HCT116 (cell line): ENCODE measurements around the gene CIBAR2. TPM values are rescaled to one million over a fixed set of nuclear protein-coding genes. Genes with fewer than 3 reads are reported as not detected.

Source experiments
- ATAC-seq: fragments of 200-7000 bp; cut with Tn5 transposase; 2 replicates; pipeline ENCODE4 v1.9.1; 2020; ENCODE audit warnings: mild to moderate bottlenecking, moderate library complexity
- BruUV-seq: library from RNA; stranded (reverse); fragments of 400-500 nt; replicated peaks from 2 replicates; lab custom pipeline; 2021; lab: Mats Ljungman, UMichigan
- CTCF ChIA-PET: fragments of 300-600 bp; sonication (Branson Sonifier 250); formaldehyde crosslinking; loops from one replicate; lab custom pipeline; 2021; ENCODE audit warnings: antibody characterized with exemption; lab: Charles Lee
- POLR2A ChIA-PET: fragments of 300-600, 350-600 bp; sonication (Branson Sonifier 250); formaldehyde crosslinking; loops from one replicate; lab custom pipeline; 2021; ENCODE audit warnings: antibody characterized with exemption; lab: Charles Lee
- RAD21 ChIA-PET, 2 experiments: fragments of 300-600 bp; sonication (Branson Sonifier 250); formaldehyde crosslinking; loops; one replicate each; lab custom pipeline; 2023; ENCODE audit warnings: low total read pairs in 2 of 2; ENCODE audit not compliant: uncharacterized antibody in 2 of 2, unreplicated experiment in 2 of 2, low non-redundant PET in 1 of 2; lab: Charles Lee
- DNase-seq: peaks from one replicate; pipeline ENCODE4 v3.0.0-alpha.2; 2010; ENCODE audit warnings: low read depth, low spot score
- H2AFZ ChIP-seq: fragments of 200-600 bp; shearing (Covaris generic), sonication (generic); 2 replicates; pipeline ENCODE4 v1.6.1; 2017; ENCODE audit warnings: low read depth, mixed run types, mixed read lengths, antibody characterized with exemption, low read length; ENCODE audit not compliant: poor library complexity, severe bottlenecking
- H3K27ac ChIP-seq: 2 replicates; pipeline ENCODE4 v1.5.1; 2012; ENCODE audit warnings: low read depth, low read length
- H3K27me3 ChIP-seq: fragments of 200-600 bp; sonication (generic); 2 replicates; pipeline ENCODE4 v1.6.1; 2016; ENCODE audit warnings: mixed run types, low read length, mixed read lengths; ENCODE audit not compliant: insufficient read depth
- H3K36me3 ChIP-seq, 2 experiments: fragments of 200-500 bp in 1 of 2; fragments of 200-600 bp in 1 of 2; sonication (Bioruptor generic) in 1 of 2; sonication (generic) in 1 of 2; 2 replicates each; pipeline versions ENCODE4 v1.5.1 to v1.6.1; 2014 to 2016; ENCODE audit warnings: low read length in 2 of 2, inconsistent platforms in 1 of 2, mixed read lengths in 1 of 2, mixed run types in 1 of 2; ENCODE audit not compliant: insufficient read depth in 2 of 2, control insufficient read depth in 1 of 2
- H3K4me1 ChIP-seq, 2 experiments: fragments of 200-600 bp in 1 of 2; sonication (generic) in 1 of 2; 2 replicates each; pipeline versions ENCODE4 v1.5.1 to v1.6.1; 2012 to 2017; ENCODE audit warnings: low read length in 2 of 2, inconsistent platforms in 1 of 2, mild to moderate bottlenecking in 1 of 2, mixed read lengths in 1 of 2, mixed run types in 1 of 2, moderate library complexity in 1 of 2; ENCODE audit not compliant: insufficient read depth in 2 of 2, control insufficient read depth in 1 of 2
- H3K4me2 ChIP-seq: fragments of 200-600 bp; sonication (generic); 2 replicates; pipeline ENCODE4 v1.6.1; 2017; ENCODE audit warnings: mixed run types, low read length, mixed read lengths
- H3K4me3 ChIP-seq, 2 experiments: fragments of 200-600 bp in 1 of 2; sonication (generic) in 1 of 2; replicated peaks in 1 of 2; 2 replicates each; pipeline ENCODE4 v1.5.1; 2011 to 2016; ENCODE audit warnings: low read length in 2 of 2, control low read depth in 1 of 2, low read depth in 1 of 2, mild to moderate bottlenecking in 1 of 2, mixed read lengths in 1 of 2, mixed run types in 1 of 2
- H3K79me2 ChIP-seq: fragments of 200-600 bp; sonication (generic); 2 replicates; pipeline ENCODE4 v1.6.1; 2017; ENCODE audit warnings: mild to moderate bottlenecking, mixed run types, low read length, moderate library complexity, mixed read lengths; ENCODE audit not compliant: insufficient read depth
- H3K9ac ChIP-seq: fragments of 200-600 bp; sonication (generic); 2 replicates; pipeline ENCODE4 v1.6.1; 2016; ENCODE audit warnings: low read length, mixed read lengths
- H3K9me2 ChIP-seq: fragments of 200-600 bp; sonication (generic), shearing (Covaris generic); 2 replicates; pipeline ENCODE4 v1.6.1; 2017; ENCODE audit warnings: mixed run types, mild to moderate bottlenecking, moderate library complexity; ENCODE audit not compliant: insufficient read depth
- H3K9me3 ChIP-seq, 2 experiments: fragments of 200-500 bp in 1 of 2; fragments of 200-600 bp in 1 of 2; sonication (Bioruptor generic) in 1 of 2; sonication (generic) in 1 of 2; 2 replicates each; pipeline ENCODE4 v1.6.1; 2014 to 2017; ENCODE audit warnings: low read length in 2 of 2, mixed read lengths in 2 of 2, inconsistent platforms in 1 of 2, low read depth in 1 of 2, mild to moderate bottlenecking in 1 of 2, mixed run types in 1 of 2, moderate library complexity in 1 of 2; ENCODE audit not compliant: control insufficient read depth in 1 of 2, insufficient read depth in 1 of 2
- H4K20me1 ChIP-seq: fragments of 200-600 bp; sonication (generic), shearing (Covaris generic); 2 replicates; pipeline ENCODE4 v1.6.1; 2017; ENCODE audit warnings: mixed run types, mild to moderate bottlenecking, moderate library complexity; ENCODE audit not compliant: insufficient read depth
- CBX3 ChIP-seq: IDR thresholded peaks from 2 replicates; pipeline ENCODE4 v1.6.1; 2012; ENCODE audit warnings: low read depth
- CEBPB ChIP-seq: IDR thresholded peaks from 2 replicates; pipeline ENCODE4 v1.6.1; 2012; ENCODE audit warnings: low read depth
- EGR1 ChIP-seq: IDR thresholded peaks from 2 replicates; pipeline ENCODE4 v1.6.1; 2012; ENCODE audit warnings: low read depth
- ELF1 ChIP-seq: IDR thresholded peaks from 2 replicates; pipeline ENCODE4 v1.6.1; 2012; ENCODE audit warnings: low read depth, borderline replicate concordance
- EZH2phosphoT487 ChIP-seq: fragments of 200-600 bp; IDR thresholded peaks from 2 replicates; pipeline ENCODE4 v1.6.1; 2018; ENCODE audit warnings: antibody characterized with exemption, borderline replicate concordance
- FOSL1 ChIP-seq: IDR thresholded peaks from 2 replicates; pipeline ENCODE4 v1.6.1; 2012; ENCODE audit warnings: low read depth
- JUND ChIP-seq: IDR thresholded peaks from 2 replicates; pipeline ENCODE4 v1.6.1; 2012
- POLR2A ChIP-seq: IDR thresholded peaks from 2 replicates; pipeline ENCODE4 v1.7.0; 2011; ENCODE audit warnings: borderline replicate concordance; ENCODE audit not compliant: insufficient read depth, insufficient read length; ENCODE audit errors: extremely low read depth
- RAD21 ChIP-seq: IDR thresholded peaks from 2 replicates; pipeline ENCODE4 v1.6.1; 2012; ENCODE audit warnings: low read depth, mild to moderate bottlenecking
- SIN3A ChIP-seq: IDR thresholded peaks from 2 replicates; pipeline ENCODE4 v1.6.1; 2012; ENCODE audit warnings: low read depth
- SP1 ChIP-seq: IDR thresholded peaks from 2 replicates; pipeline ENCODE4 v1.6.1; 2012; ENCODE audit warnings: low read depth
- SRF ChIP-seq: IDR thresholded peaks from 2 replicates; pipeline ENCODE4 v1.6.1; 2012; ENCODE audit warnings: low read depth
- TCF7L2 ChIP-seq: IDR thresholded peaks from 2 replicates; pipeline ENCODE4 v1.7.0; 2011; ENCODE audit warnings: borderline replicate concordance, inconsistent platforms; ENCODE audit not compliant: insufficient read depth, insufficient read length; ENCODE audit errors: extremely low read depth
- ZFX ChIP-seq: fragments of 450-650 bp; IDR thresholded peaks from 2 replicates; pipeline ENCODE4 v1.6.1; 2017
- ZNF274 ChIP-seq: fragments of 200-500 bp; sonication (Bioruptor generic); IDR thresholded peaks from 2 replicates; pipeline ENCODE4 v1.6.1; 2014; ENCODE audit warnings: mild to moderate bottlenecking, low read depth, low read length, inconsistent platforms
- intact Hi-C: fragments of 100-400 bp; cut with micrococcal nuclease; formaldehyde crosslinking; loops from 2 replicates; pipeline ENCODE4 v1.10.0; 2022
- total RNA-seq: library from RNA; stranded (reverse); gene quantifications from one replicate; pipeline ENCODE4 v1.2.1, GENCODE V29; 2021; ENCODE audit not compliant: unreplicated experiment
- TF ChIP-seq, protein P1 (sequence below): IDR thresholded peaks from 2 replicates; pipeline ENCODE4 v1.6.1; 2012
- TF ChIP-seq, protein P2 (sequence below): IDR thresholded peaks from 2 replicates; pipeline ENCODE4 v1.6.1; 2012
- TF ChIP-seq, protein P3 (sequence below), 3 experiments: fragments of 200-600 bp in 1 of 3; sonication (generic) in 1 of 3; IDR thresholded peaks in 2 of 3; conservative IDR thresholded peaks in 1 of 3; 2 replicates each; pipeline ENCODE4 v1.5.1; 2012 to 2017; ENCODE audit warnings: low read depth in 2 of 3, low read length in 2 of 3, antibody characterized with exemption in 1 of 3, borderline replicate concordance in 1 of 3, control low read depth in 1 of 3, mild to moderate bottlenecking in 1 of 3, mixed read lengths in 1 of 3, mixed run types in 1 of 3, moderate library complexity in 1 of 3; ENCODE audit not compliant: insufficient read depth in 1 of 3

The CIBAR2 gene
- total RNA-seq, 1 experiment from 2014 or later: 0.27 TPM

- Histone ChIP-seq H3K4me3 (no peak overlapping the region), H3K27me3 (no peaks in the 10 kb centered on the region), H3K4me2 (no peak overlapping the region)
- TF ChIP-seq ELF1 (no peak), ZNF274 (no peak), EZH2phosphoT487 (no peak), SIN3A (no peak), FOSL1 (no peak), JUND (no peak), SP1 (no peak), TCF7L2 (no peak)
- TF ChIP-seq, protein P1, sequence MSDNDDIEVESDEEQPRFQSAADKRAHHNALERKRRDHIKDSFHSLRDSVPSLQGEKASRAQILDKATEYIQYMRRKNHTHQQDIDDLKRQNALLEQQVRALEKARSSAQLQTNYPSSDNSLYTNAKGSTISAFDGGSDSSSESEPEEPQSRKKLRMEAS: no peak
- TF ChIP-seq, all 23 proteins: peak for 0
- H3K4me1 ChIP-seq: no peaks in the 10 kb centered on the region
- H3K9me3 ChIP-seq: no peaks in the 10 kb centered on the region
- H3K9me2 ChIP-seq: no peaks in the 10 kb centered on the region
- H4K20me1 ChIP-seq: no peaks in the 10 kb centered on the region
- CTCF ChIA-PET: interaction anchor here (1.2 kb wide), 1 partner anchor 29 kb away, joined by 4 read pairs; no protein-coding TSS in a partner anchor
- DNase-seq: no peak
- H2AFZ ChIP-seq: no peak overlapping the region
- no peak overlapping the region for H3K27ac ChIP-seq
- no TSS peak for BruUV-seq
- POLR2A ChIA-PET: no interaction called here
- ATAC-seq: no peak
- H3K36me3 ChIP-seq: no peaks in the 10 kb centered on the region
- intact Hi-C loops: no loop called here
- RAD21 ChIA-PET: no interaction called here
- H3K9ac ChIP-seq: no peak overlapping the region
- H3K79me2 ChIP-seq: no peaks in the 10 kb centered on the region
Measured at GRCh38 chr16:85144026-85144915, 32.0 kb upstream of the CIBAR2 start.

GRCh38 chr16:85142771-85143211, 30.5 kb upstream of the CIBAR2 start:
- H2AFZ ChIP-seq: no peak overlapping the region
- H3K4me1 ChIP-seq: no peaks in the 10 kb centered on the region
- no peak for ATAC-seq
- intact Hi-C loops: no loop called here
- RAD21 ChIA-PET: no interaction called here
- DNase-seq: no peak
- H3K9me2 ChIP-seq: no peaks in the 10 kb centered on the region
- no peaks in the 10 kb centered on the region for H3K79me2 ChIP-seq
- H3K27me3 ChIP-seq: no peaks in the 10 kb centered on the region
- POLR2A ChIA-PET: no interaction called here
- CTCF ChIA-PET: no interaction called here
- no peak overlapping the region for H3K9ac ChIP-seq
- H4K20me1 ChIP-seq: no peaks in the 10 kb centered on the region
- no peak overlapping the region for H3K27ac ChIP-seq
- H3K4me3 ChIP-seq: no peak overlapping the region
- H3K36me3 ChIP-seq: no peaks in the 10 kb centered on the region
- BruUV-seq: no TSS peak
- H3K9me3 ChIP-seq: no peaks in the 10 kb centered on the region
- no peak overlapping the region for H3K4me2 ChIP-seq
- TF ChIP-seq, protein P2, sequence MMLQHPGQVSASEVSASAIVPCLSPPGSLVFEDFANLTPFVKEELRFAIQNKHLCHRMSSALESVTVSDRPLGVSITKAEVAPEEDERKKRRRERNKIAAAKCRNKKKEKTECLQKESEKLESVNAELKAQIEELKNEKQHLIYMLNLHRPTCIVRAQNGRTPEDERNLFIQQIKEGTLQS: no peak
- TF ChIP-seq SRF (no peak), POLR2A (no peak), ZFX (no peak), SIN3A (no peak), TCF7L2 (no peak), RAD21 (no peak), JUND (no peak), EGR1 (no peak), CBX3 (no peak), SP1 (no peak), CEBPB (no peak)
- TF ChIP-seq, protein P3, sequence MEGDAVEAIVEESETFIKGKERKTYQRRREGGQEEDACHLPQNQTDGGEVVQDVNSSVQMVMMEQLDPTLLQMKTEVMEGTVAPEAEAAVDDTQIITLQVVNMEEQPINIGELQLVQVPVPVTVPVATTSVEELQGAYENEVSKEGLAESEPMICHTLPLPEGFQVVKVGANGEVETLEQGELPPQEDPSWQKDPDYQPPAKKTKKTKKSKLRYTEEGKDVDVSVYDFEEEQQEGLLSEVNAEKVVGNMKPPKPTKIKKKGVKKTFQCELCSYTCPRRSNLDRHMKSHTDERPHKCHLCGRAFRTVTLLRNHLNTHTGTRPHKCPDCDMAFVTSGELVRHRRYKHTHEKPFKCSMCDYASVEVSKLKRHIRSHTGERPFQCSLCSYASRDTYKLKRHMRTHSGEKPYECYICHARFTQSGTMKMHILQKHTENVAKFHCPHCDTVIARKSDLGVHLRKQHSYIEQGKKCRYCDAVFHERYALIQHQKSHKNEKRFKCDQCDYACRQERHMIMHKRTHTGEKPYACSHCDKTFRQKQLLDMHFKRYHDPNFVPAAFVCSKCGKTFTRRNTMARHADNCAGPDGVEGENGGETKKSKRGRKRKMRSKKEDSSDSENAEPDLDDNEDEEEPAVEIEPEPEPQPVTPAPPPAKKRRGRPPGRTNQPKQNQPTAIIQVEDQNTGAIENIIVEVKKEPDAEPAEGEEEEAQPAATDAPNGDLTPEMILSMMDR (IDR thresholded peaks at IDR 0.05 in 2 of 3, conservative IDR thresholded peaks at IDR 0.05 in 1 of 3; ENCODE audit: borderline replicate concordance in 1 of 3, insufficient read depth in 1 of 3, low read depth in 2 of 3, low read length in 2 of 3): no peak
